Measurements from ENCODE around the gene SYT9. TPM values are rescaled to one million over a fixed set of nuclear protein-coding genes. Genes with fewer than 3 reads are reported as not detected.

The SYT9 gene
- polyA plus RNA-seq, 1 donor from 2014 or later = 2.3 TPM

- TF ChIP-seq TAF1 (IDR thresholded peaks at IDR 0.05; ENCODE audit: low read depth) (no peak), MXI1 (conservative IDR thresholded peaks at IDR 0.05; ENCODE audit: poor library complexity, severe bottlenecking) (no peak), EZH2 (IDR thresholded peaks at IDR 0.05; ENCODE audit: borderline replicate concordance, insufficient read depth, low read length, poor library complexity, severe bottlenecking) (no peak), SMC3 (conservative IDR thresholded peaks at IDR 0.05; ENCODE audit: poor library complexity) (no peak), RAD21 (conservative IDR thresholded peaks at IDR 0.05) (no peak), POLR2AphosphoS5 (IDR thresholded peaks at IDR 0.05) (no peak), EP300 (conservative IDR thresholded peaks at IDR 0.05; ENCODE audit: poor library complexity, severe bottlenecking) (no peak)
- TF ChIP-seq, protein P1, sequence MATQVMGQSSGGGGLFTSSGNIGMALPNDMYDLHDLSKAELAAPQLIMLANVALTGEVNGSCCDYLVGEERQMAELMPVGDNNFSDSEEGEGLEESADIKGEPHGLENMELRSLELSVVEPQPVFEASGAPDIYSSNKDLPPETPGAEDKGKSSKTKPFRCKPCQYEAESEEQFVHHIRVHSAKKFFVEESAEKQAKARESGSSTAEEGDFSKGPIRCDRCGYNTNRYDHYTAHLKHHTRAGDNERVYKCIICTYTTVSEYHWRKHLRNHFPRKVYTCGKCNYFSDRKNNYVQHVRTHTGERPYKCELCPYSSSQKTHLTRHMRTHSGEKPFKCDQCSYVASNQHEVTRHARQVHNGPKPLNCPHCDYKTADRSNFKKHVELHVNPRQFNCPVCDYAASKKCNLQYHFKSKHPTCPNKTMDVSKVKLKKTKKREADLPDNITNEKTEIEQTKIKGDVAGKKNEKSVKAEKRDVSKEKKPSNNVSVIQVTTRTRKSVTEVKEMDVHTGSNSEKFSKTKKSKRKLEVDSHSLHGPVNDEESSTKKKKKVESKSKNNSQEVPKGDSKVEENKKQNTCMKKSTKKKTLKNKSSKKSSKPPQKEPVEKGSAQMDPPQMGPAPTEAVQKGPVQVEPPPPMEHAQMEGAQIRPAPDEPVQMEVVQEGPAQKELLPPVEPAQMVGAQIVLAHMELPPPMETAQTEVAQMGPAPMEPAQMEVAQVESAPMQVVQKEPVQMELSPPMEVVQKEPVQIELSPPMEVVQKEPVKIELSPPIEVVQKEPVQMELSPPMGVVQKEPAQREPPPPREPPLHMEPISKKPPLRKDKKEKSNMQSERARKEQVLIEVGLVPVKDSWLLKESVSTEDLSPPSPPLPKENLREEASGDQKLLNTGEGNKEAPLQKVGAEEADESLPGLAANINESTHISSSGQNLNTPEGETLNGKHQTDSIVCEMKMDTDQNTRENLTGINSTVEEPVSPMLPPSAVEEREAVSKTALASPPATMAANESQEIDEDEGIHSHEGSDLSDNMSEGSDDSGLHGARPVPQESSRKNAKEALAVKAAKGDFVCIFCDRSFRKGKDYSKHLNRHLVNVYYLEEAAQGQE (IDR thresholded peaks at IDR 0.05; ENCODE audit: borderline replicate concordance) = no peak
- TF ChIP-seq, protein P2, sequence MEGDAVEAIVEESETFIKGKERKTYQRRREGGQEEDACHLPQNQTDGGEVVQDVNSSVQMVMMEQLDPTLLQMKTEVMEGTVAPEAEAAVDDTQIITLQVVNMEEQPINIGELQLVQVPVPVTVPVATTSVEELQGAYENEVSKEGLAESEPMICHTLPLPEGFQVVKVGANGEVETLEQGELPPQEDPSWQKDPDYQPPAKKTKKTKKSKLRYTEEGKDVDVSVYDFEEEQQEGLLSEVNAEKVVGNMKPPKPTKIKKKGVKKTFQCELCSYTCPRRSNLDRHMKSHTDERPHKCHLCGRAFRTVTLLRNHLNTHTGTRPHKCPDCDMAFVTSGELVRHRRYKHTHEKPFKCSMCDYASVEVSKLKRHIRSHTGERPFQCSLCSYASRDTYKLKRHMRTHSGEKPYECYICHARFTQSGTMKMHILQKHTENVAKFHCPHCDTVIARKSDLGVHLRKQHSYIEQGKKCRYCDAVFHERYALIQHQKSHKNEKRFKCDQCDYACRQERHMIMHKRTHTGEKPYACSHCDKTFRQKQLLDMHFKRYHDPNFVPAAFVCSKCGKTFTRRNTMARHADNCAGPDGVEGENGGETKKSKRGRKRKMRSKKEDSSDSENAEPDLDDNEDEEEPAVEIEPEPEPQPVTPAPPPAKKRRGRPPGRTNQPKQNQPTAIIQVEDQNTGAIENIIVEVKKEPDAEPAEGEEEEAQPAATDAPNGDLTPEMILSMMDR (IDR thresholded peaks at IDR 0.05; ENCODE audit: poor library complexity, severe bottlenecking) = no peak
- Histone ChIP-seq H3K27ac (ENCODE audit: low read length) (no peak overlapping the region), H3F3A (ENCODE audit: insufficient read depth, low read length, poor library complexity, severe bottlenecking) (no peaks in the 10 kb centered on the region), H3K9me3 (ENCODE audit: low read length) (no peaks in the 10 kb centered on the region), H3K4me3 (ENCODE audit: low read length) (no peak overlapping the region), H3K9me2 (ENCODE audit: insufficient read depth, low read length) (no peaks in the 10 kb centered on the region), H4K20me1 (ENCODE audit: insufficient read depth) (no peaks in the 10 kb centered on the region), H3K79me2 (replicated peaks; ENCODE audit: insufficient read depth, low read length) (no peaks in the 10 kb centered on the region), H2AFZ (ENCODE audit: low read depth, low read length) (no peak overlapping the region), H3K27me3 (ENCODE audit: insufficient read depth, low read depth, low read length) (no peaks in the 10 kb centered on the region), H3K9ac (ENCODE audit: low read length) (no peak overlapping the region), H3K4me2 (ENCODE audit: low read length) (no peak overlapping the region), H3K36me3 (ENCODE audit: insufficient read depth, low read length) (no peaks in the 10 kb centered on the region)
Observed at GRCh38 chr11:7428196-7428595, 176.5 kb downstream of the SYT9 start.

- no peak overlapping the region for H3K27ac ChIP-seq (ENCODE audit: low read length)
- no peaks in the 10 kb centered on the region for H3F3A ChIP-seq (ENCODE audit: insufficient read depth, low read length, poor library complexity, severe bottlenecking)
- no peaks in the 10 kb centered on the region for H3K9me2 ChIP-seq (ENCODE audit: insufficient read depth, low read length)
- H3K4me3 ChIP-seq (ENCODE audit: low read length) = no peak overlapping the region
- no peak overlapping the region for H2AFZ ChIP-seq (ENCODE audit: low read depth, low read length)
- no peaks in the 10 kb centered on the region for H3K79me2 ChIP-seq (replicated peaks; ENCODE audit: insufficient read depth, low read length)
- no peaks in the 10 kb centered on the region for H3K27me3 ChIP-seq (ENCODE audit: insufficient read depth, low read depth, low read length)
- H4K20me1 ChIP-seq (ENCODE audit: insufficient read depth) = no peaks in the 10 kb centered on the region
- H3K9ac ChIP-seq (ENCODE audit: low read length) = no peak overlapping the region
- H3K36me3 ChIP-seq (ENCODE audit: insufficient read depth, low read length) = no peaks in the 10 kb centered on the region
- H3K9me3 ChIP-seq (ENCODE audit: low read length) = no peaks in the 10 kb centered on the region
- H3K4me2 ChIP-seq (ENCODE audit: low read length) = no peak overlapping the region
- TF ChIP-seq, protein P1 (IDR thresholded peaks at IDR 0.05; ENCODE audit: borderline replicate concordance) = no peak
Observed at GRCh38 chr11:7430496-7430895, 178.8 kb downstream of the SYT9 start.
